ENCODE results near the gene SPARCL1.
"Not testable (repeated sequence)": the region's sequence is repeated elsewhere in the genome, so short reads cannot be mapped to it uniquely, and the experiment has no call there.

Gene SPARCL1

DNA sequence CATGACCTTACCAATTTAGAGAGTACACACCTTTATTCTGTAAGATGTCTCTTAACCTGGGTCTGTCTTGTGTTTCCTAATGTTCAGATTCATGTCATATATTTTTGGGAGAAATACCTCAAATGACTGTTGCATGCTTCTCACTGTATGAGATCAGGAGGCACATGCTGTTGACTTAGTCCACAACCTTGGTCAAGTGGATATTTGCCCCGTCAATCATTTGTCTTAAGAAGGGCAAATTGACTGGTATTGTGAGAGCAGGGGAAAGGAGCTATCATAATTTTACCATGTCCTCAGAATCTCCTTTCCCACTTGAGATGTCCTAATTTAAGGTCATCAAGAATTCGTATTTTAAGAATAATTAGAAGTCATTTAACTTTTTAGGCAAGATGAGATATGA is 95.8 kb downstream of the SPARCL1 start:
- no peak for DNase-seq

DNA sequence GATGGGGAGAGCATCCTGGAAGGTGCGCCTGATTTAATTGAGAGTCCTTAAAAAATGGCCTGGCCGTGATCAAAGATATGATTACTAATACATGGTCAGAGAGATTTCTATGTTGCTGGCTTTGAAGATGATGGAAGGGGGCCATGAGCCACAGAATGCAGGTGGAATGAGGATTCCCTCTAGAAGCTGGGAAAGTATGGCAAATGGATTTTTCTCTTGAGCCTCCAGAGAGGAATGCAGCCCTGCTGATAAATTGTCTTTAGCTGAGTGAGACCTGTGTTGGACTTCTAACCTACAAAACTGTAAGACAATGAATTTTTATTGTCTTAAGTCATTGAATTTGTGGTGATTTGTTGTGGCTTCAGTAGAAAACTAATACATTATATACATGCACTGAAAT is 99.1 kb downstream of the SPARCL1 start:
- DNase-seq, result no peak

DNA sequence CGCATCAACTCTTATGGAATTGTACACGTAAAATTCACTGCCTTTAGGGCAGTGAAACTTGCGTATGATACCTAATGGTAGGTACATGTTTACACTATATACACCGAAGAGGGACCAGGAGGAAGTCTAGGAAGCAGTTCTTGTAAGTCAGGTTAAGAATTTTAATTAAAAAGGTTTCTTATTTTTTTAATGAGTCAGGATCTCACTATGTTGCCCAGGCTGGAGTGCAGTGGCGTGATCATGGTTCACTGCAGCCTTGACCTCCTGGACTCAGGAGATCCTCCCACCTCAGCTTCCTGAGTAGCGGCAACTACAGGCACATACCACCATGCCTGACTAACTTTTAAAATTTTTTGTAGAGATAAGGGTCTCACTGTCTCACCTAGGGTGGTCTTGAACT is 100.2 kb downstream of the SPARCL1 start:
- DNase-seq, result no peak

DNA sequence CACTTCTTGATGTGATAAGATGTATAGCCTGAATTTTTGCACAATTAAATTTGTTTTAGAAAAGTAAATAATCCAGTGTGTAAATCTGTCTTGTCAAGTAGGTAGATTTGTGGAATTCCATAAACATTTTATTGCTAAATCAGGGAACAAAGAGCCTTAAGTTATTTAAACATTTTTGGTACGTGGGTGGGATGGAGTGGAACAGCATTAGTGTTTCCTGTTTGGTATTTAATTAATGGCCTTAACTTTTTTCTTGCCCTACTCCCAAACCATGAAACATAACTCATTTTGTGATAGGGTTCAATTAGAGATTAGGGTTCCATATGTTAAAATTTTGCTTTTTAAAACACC is 101.7 kb downstream of the SPARCL1 start:
- DNase-seq, result no peak

DNA sequence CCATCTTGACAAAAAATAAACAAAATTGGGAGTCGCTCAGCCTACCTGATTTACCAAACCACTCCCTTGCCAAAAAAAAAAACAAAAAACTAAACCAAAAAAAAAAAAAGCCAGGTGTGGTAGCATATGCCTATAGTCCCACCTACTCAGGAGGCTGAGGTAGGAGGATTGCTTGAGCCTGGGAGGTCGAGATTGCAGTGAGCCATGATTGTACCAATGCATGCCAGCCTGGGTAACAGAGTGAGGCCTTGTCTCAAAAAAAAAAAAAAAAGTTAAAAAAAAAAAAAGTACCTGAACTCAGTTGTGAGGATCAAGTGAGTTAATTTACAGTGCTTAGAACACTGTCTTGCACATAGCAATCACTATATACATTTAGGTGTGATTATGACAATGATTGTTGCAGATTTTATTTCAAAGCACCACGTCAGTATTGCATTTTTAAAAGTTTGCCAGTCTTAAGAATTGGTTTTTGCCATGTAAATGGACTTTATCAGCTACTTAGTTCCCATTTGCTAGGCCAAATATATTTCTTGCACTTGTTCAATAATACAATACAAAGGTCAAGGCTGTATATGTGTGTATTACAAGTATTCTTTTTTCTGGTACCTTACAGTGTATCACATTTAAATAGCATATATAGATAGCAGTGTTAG is 102.2 kb downstream of the SPARCL1 start:
- DNase-seq, result no peak

DNA sequence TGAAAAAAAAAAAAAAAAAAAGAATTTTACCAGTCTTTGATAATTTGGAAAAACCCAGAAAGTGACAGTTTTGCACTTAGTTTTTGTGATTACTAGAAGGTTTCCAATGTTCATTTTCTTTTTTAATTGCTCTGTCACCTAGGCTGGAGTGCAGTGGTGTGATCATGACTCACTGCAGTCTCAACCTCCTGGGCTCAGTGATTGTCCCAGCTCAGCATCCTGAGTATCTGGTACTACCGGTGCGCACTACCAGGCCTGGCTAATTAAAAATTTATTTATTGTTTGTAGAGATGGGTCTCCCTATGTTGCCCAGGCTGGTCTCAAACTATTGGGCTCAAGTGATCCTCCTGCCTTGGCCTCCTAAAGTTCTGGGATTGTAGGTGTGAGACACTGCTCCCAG is 103.5 kb downstream of the SPARCL1 start:
- peak; percentile 13 for DNase-seq

DNA sequence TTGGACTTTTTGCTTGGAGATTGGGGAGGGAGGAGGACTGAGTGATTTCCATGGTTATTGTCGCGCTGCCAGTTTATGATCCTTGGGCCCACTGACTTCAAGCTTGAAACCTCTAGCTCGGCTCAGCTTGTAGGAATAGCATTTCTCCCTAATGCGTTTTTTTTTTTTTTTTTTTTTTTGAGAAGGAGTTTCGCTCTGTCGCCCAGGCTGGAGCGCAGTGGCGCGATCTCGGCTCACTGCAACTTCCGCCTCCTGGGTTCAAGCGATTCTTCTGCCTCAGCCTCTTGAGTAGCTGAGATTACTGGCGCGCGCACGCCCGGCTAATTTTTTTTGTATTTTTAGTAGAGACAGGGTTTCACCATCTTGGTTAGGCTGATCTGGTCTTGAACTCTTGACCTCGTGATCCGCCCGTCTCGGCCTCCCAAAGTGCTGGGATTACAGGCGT is 105.1 kb downstream of the SPARCL1 start:
- DNase-seq, result not testable (repeated sequence)
